Smooth muscle cell (in vitro differentiated cells): ENCODE results near the gene UGT2B11. TPM values are rescaled to one million over a fixed set of nuclear protein-coding genes. Genes with fewer than 3 reads are reported as not detected.
A peak's percentile ranks its signal among the peaks of the same experiment; 100 is the strongest.
"Not testable (repeated sequence)": the region's sequence is repeated elsewhere in the genome, so short reads cannot be mapped to it uniquely, and the experiment has no call there.

Experiments used
- DNase-seq: peaks from one replicate; lab custom pipeline; 2025; ENCODE audit not compliant: unreplicated experiment; lab: John Stamatoyannopoulos, UW
- H2AFZ ChIP-seq: fragments of 200-600 bp; sonication (generic); 2 replicates; pipeline ENCODE4 v1.6.0; 2016; ENCODE audit warnings: antibody characterized with exemption, low read depth, mild to moderate bottlenecking
- H3F3A ChIP-seq: fragments of 200-600 bp; sonication (generic); 2 replicates; pipeline ENCODE4 v1.6.0; 2017; ENCODE audit warnings: antibody characterized with exemption, low read depth
- H3K27ac ChIP-seq: fragments of 200-600 bp; sonication (generic); 2 replicates; pipeline ENCODE4 v1.5.1; 2016; ENCODE audit warnings: low read depth, mild to moderate bottlenecking
- H3K27me3 ChIP-seq: fragments of 200-600 bp; sonication (generic); 2 replicates; pipeline ENCODE4 v1.6.1; 2016; ENCODE audit warnings: low read depth, mild to moderate bottlenecking
- H3K36me3 ChIP-seq: fragments of 200-600 bp; sonication (generic); 2 replicates; pipeline ENCODE4 v1.5.1; 2016; ENCODE audit warnings: low read depth
- H3K4me1 ChIP-seq: fragments of 200-600 bp; sonication (generic); 2 replicates; pipeline ENCODE4 v1.5.1; 2016; ENCODE audit warnings: low read depth
- H3K4me2 ChIP-seq: fragments of 200-600 bp; sonication (generic); 2 replicates; pipeline ENCODE4 v1.6.0; 2016; ENCODE audit warnings: mild to moderate bottlenecking
- H3K4me3 ChIP-seq: fragments of 200-600 bp; sonication (generic); 2 replicates; pipeline ENCODE4 v1.5.1; 2016; ENCODE audit warnings: mild to moderate bottlenecking
- H3K79me2 ChIP-seq: fragments of 200-600 bp; sonication (generic); 2 replicates; pipeline ENCODE4 v1.6.0; 2016; ENCODE audit warnings: low read depth, mild to moderate bottlenecking
- H3K9ac ChIP-seq: fragments of 200-600 bp; sonication (generic); 2 replicates; pipeline ENCODE4 v1.6.0; 2016; ENCODE audit warnings: low read depth
- H3K9me3 ChIP-seq: fragments of 200-600 bp; sonication (generic); replicated peaks from 2 replicates; pipeline ENCODE4 v1.5.1; 2016; ENCODE audit warnings: low read depth
- H4K20me1 ChIP-seq: fragments of 200-600 bp; sonication (generic); 2 replicates; pipeline ENCODE4 v1.6.0; 2016; ENCODE audit warnings: low read depth
- CTCF ChIP-seq: fragments of 200-600 bp; sonication (generic); IDR thresholded peaks from 2 replicates; pipeline ENCODE4 v1.5.1; 2017; ENCODE audit warnings: borderline replicate concordance, mild to moderate bottlenecking, antibody characterized with exemption; ENCODE audit not compliant: insufficient read depth, poor library complexity, severe bottlenecking
- WGBS: methylation state at CpG from one replicate; pipeline ENCODE4 v1.1.7; 2016; ENCODE audit warnings: low lambda C conversion rate; 5-methylcytosine and 5-hydroxymethylcytosine counted together
- polyA plus RNA-seq: library from polyadenylated mRNA; unstranded; fragments of >200 nt; fragmentation: Nextera tagmentation; extraction: Ambion mirVana; gene quantifications from 2 replicates; pipeline ENCODE4 v1.2.1, GENCODE V29; 2016
- total RNA-seq: library from RNA; depleted of rRNA; stranded (reverse); fragments of >200 nt; gene quantifications from 2 replicates; pipeline ENCODE4 v1.2.3, GENCODE V29; 2014

UGT2B11 gene
- total and polyA plus RNA-seq, 2 experiments from 2014 or later, result not detected

GRCh38 chr4:69167300-69167699, 47.2 kb downstream of the UGT2B11 start:
- no peak overlapping the region for H3K4me2 ChIP-seq
- no peaks in the 10 kb centered on the region for H3K27me3 ChIP-seq
- H3K4me1 ChIP-seq, result no peaks in the 10 kb centered on the region
- H3K79me2 ChIP-seq, result no peaks in the 10 kb centered on the region
- 59% methylated on average over 2 of the region's 2 CpGs for WGBS
- no peak overlapping the region for H2AFZ ChIP-seq
- no peak overlapping the region for H3K4me3 ChIP-seq
- peaks cover 3% of the 10 kb centered on the region for H3K9me3 ChIP-seq
- no peak overlapping the region for H3K27ac ChIP-seq
- H4K20me1 ChIP-seq, result no peaks in the 10 kb centered on the region
- DNase-seq, result no peak
- no peak for TF ChIP-seq CTCF
- H3K9ac ChIP-seq, result no peak overlapping the region
- H3F3A ChIP-seq, result no peaks in the 10 kb centered on the region
- H3K36me3 ChIP-seq, result no peaks in the 10 kb centered on the region

DNA sequence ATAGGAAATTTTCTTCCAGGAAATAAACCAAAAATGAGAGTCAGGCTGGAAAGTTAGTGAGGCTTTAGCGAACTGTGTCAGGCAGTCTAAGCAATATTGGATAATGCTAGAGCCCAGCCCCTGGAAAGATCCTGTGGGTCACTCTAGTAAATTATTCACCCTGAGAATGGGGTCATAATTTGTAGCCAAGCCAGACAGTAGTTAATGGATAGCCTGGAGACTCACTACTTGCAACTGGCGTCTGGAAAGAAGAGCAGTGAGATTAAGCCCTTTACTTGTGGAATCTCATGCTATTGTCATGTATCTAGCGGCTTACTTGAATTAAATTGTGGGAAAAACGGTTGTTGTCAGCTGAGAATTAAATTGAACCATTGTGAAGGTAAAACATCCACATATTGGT, 48.2 kb downstream of the UGT2B11 start:
- not testable (repeated sequence) for H3K27ac ChIP-seq, H3F3A ChIP-seq, H3K79me2 ChIP-seq, H3K4me1 ChIP-seq, H3K36me3 ChIP-seq, H3K9ac ChIP-seq, H3K9me3 ChIP-seq, DNase-seq, H3K4me2 ChIP-seq, H2AFZ ChIP-seq, H3K27me3 ChIP-seq, H3K4me3 ChIP-seq, H4K20me1 ChIP-seq
- 72% methylated on average over 4 of the region's 4 CpGs for WGBS

DNA sequence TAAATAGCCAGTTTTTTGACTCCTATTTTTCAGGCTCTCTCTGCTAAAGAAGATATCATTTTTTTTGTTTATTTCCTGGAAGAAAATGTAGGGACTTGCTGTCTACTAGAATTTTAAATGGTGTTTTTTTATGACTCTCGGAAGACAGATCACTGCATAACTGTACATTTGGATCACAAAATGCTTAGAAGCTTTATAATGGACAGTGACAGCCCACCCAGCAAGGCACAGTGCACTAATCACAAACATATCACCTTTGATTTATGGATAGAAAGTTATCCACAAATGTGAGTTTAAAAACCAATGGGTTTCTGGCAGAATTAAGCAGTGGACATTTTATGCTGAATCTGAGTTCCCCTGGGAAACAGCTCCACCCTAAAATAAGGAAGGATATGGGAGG, 48.8 kb downstream of the UGT2B11 start:
- not testable (repeated sequence) for H3K27ac ChIP-seq, H3K27me3 ChIP-seq, H3K36me3 ChIP-seq, H3K9me3 ChIP-seq, DNase-seq, H3F3A ChIP-seq, H3K4me3 ChIP-seq, H3K4me1 ChIP-seq, H3K9ac ChIP-seq, H3K4me2 ChIP-seq, H4K20me1 ChIP-seq, H3K79me2 ChIP-seq
- peak overlapping the region; percentile 25 for H2AFZ ChIP-seq
- 78% methylated on average over 1 of the region's 1 CpG for WGBS

GRCh38 chr4:69156913-69157312, 57.6 kb downstream of the UGT2B11 start:
- no peaks in the 10 kb centered on the region for H4K20me1 ChIP-seq
- peak; percentile 5 for TF ChIP-seq CTCF
- no peak overlapping the region for H3K27ac ChIP-seq
- H3K9ac ChIP-seq, result no peak overlapping the region
- no peaks in the 10 kb centered on the region for H3K9me3 ChIP-seq
- no peaks in the 10 kb centered on the region for H3F3A ChIP-seq
- H3K27me3 ChIP-seq, result no peaks in the 10 kb centered on the region
- H3K4me3 ChIP-seq, result no peak overlapping the region
- no peak for DNase-seq
- H3K4me2 ChIP-seq, result no peak overlapping the region
- no peaks in the 10 kb centered on the region for H3K36me3 ChIP-seq
- no peaks in the 10 kb centered on the region for H3K4me1 ChIP-seq
- no peaks in the 10 kb centered on the region for H3K79me2 ChIP-seq
- WGBS, result 85% methylated on average over 2 of the region's 2 CpGs
- H2AFZ ChIP-seq, result no peak overlapping the region

DNA sequence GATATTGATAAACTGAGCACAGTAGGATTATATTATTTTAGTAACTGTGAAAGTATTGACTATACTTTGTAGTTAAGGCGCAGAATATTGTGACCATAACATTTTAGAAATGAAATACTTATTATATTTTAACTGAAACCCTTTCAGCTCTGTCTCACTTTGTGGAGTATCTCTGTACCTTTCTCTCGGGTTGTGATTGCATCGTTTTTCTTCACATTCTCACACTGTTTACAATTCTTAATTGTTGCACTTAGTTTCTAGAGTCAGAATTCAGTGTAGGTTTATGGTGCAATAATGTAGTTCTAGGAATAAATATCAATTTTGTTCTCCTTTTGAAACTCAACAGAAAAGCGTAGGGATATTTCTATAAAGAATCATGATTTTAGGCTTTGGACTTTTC, 60.5 kb downstream of the UGT2B11 start:
- Histone ChIP-seq H3K27ac (no peak overlapping the region), H2AFZ (no peak overlapping the region), H3K27me3 (no peaks in the 10 kb centered on the region), H3K4me3 (no peak overlapping the region), H3K4me1 (no peaks in the 10 kb centered on the region), H4K20me1 (no peaks in the 10 kb centered on the region), H3K9me3 (no peaks in the 10 kb centered on the region), H3K4me2 (no peak overlapping the region), H3F3A (no peaks in the 10 kb centered on the region), H3K36me3 (no peaks in the 10 kb centered on the region), H3K79me2 (no peaks in the 10 kb centered on the region), H3K9ac (no peak overlapping the region)
- no peak for TF ChIP-seq CTCF
- DNase-seq, result no peak
- 94% methylated on average over 4 of the region's 4 CpGs for WGBS
